CD4-positive, alpha-beta T cell (primary cell): ENCODE results near the gene ERFE. TPM values are rescaled to one million over a fixed set of nuclear protein-coding genes. Genes with fewer than 3 reads are reported as not detected.

Experiments
- ATAC-seq: fragments of 200-7000 bp; cut with Tn5 transposase; one replicate; pipeline ENCODE4 v1.10.0; 2022; ENCODE audit warnings: mild to moderate bottlenecking; ENCODE audit not compliant: poor library complexity
- CTCF ChIA-PET: fragments of 350-600 bp; sonication (Branson Sonifier 250); formaldehyde crosslinking; loops from one replicate; lab custom pipeline; 2021; ENCODE audit warnings: antibody characterized with exemption, inconsistent platforms; lab: Charles Lee
- POLR2A ChIA-PET: fragments of 350-600 bp; sonication (Branson Sonifier 250); formaldehyde crosslinking; loops from one replicate; lab custom pipeline; 2021; ENCODE audit warnings: antibody characterized with exemption, inconsistent platforms; lab: Charles Lee
- DNase-seq, 14 experiments: peaks; one replicate each; pipeline ENCODE4 v3.0.0-alpha.2; 2013 to 2020; ENCODE audit warnings: mixed read lengths in 2 of 14
- H3K27ac ChIP-seq, 2 donors: one replicate each; pipeline versions ENCODE4 v1.5.1 to v1.7.0; 2013; ENCODE audit warnings: low read length in 2 of 2, low read depth in 1 of 2, mild to moderate bottlenecking in 1 of 2
- H3K27me3 ChIP-seq, 2 experiments: 1 replicate in 1 of 2; 2 replicates in 1 of 2; pipeline versions ENCODE4 v1.6.1 to v1.7.0; 2013; ENCODE audit warnings: low read length in 2 of 2, control low read depth in 1 of 2, mild to moderate bottlenecking in 1 of 2, moderate library complexity in 1 of 2; ENCODE audit not compliant: insufficient read depth in 2 of 2, control insufficient read depth in 1 of 2
- H3K36me3 ChIP-seq: one replicate; pipeline ENCODE4 v1.6.1; 2013; ENCODE audit warnings: low read length, control low read depth; ENCODE audit not compliant: insufficient read depth
- H3K4me1 ChIP-seq: one replicate; pipeline ENCODE4 v1.6.1; 2013; ENCODE audit warnings: low read length, control low read depth; ENCODE audit not compliant: insufficient read depth
- H3K4me3 ChIP-seq: one replicate; pipeline ENCODE4 v1.5.1; 2013; ENCODE audit warnings: mild to moderate bottlenecking, low read length, moderate library complexity
- H3K9me3 ChIP-seq, 2 experiments: 1 replicate in 1 of 2; 2 replicates in 1 of 2; pipeline versions ENCODE4 v1.6.1 to v1.7.0; 2013; ENCODE audit warnings: low read length in 2 of 2, mild to moderate bottlenecking in 2 of 2, control low read depth in 1 of 2, moderate library complexity in 1 of 2; ENCODE audit not compliant: control insufficient read depth in 1 of 2, insufficient read depth in 1 of 2
- H3K27ac Mint-ChIP-seq: one replicate; pipeline ENCODE4 v1.8.0; 2020; ENCODE audit warnings: mixed read lengths
- H3K27me3 Mint-ChIP-seq: one replicate; pipeline ENCODE4 v1.8.0; 2021; ENCODE audit warnings: mixed read lengths
- H3K36me3 Mint-ChIP-seq: one replicate; pipeline ENCODE4 v1.8.0; 2021; ENCODE audit warnings: low read depth, mixed read lengths
- H3K4me1 Mint-ChIP-seq: one replicate; pipeline ENCODE4 v1.8.0; 2021; ENCODE audit warnings: low read depth, mixed read lengths
- H3K4me3 Mint-ChIP-seq: one replicate; pipeline ENCODE4 v1.8.0; 2020; ENCODE audit warnings: mild to moderate bottlenecking, mixed read lengths
- H3K9me3 Mint-ChIP-seq: one replicate; pipeline ENCODE4 v1.8.0; 2020; ENCODE audit warnings: mixed read lengths
- intact Hi-C, 2 experiments: fragments of 100-400 bp; cut with DNase I in 1 of 2; cut with micrococcal nuclease in 1 of 2; formaldehyde crosslinking; loops; one replicate each; pipeline versions ENCODE4 v1.15.1 to v1.9.0; 2023 to 2025; cut with DNase I, micrococcal nuclease
- total RNA-seq, 174 experiments: library from RNA in 2 of 174; stranded (reverse) in 2 of 174; gene quantifications; one replicate each; pipeline ENCODE4 v1.2.3 and lab custom pipeline; 2021 to 2026
- TF ChIP-seq, protein P1 (sequence below): fragments of 200-600 bp; IDR thresholded peaks from one replicate; pipeline ENCODE4 v1.8.0; 2022; ENCODE audit warnings: antibody characterized with exemption, mild to moderate bottlenecking

The ERFE gene
- total RNA-seq, 2 experiments from 2014 or later, result not detected

DNA sequence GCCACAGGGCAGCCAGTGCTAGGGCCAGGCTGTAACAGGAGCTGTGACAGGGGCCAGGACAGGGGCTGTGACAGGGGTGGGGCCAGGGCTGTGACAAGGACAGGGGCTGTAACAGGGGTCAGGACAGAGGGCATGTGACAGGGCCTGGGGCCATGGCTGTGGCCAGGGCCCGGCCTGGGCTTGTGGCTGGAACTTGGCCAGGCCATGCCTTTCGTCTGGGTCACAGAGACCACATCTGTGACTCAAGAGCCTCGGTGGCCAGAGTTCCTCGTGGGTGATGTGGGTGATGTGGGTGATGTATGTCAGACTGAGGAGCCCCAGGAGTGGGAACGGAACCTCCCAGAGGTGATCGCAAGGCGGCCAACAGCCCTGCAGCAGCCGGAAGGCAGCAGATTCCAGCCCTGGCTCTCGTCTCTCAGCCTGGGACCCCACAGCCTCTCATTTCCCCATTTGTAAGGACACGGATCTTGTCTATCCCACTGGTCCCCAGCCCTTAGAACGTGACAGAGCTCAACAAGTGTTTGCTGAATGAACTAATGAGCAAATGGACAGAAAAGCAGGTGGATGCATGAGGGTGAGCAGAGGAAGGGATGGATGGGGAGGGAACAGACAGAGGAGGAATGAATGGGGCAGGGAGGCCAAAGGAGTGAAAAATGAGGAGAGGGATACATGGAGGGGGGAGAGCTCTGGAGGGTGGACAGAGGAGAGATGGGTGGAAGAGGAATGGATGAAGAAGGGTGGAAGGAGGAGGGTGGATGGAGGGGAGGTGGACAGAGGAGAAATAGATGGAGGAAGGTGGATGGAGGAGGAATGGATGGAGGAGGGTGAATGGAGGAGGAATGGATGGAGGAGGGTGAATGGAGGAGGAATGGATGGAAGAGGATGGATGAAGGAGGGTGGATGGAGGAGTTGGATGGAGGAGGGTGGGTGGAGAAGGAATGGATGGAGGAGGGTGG lies 41.3 kb upstream of the ERFE start:
- Histone ChIP-seq H3K27me3 (peaks cover 3% of the 10 kb centered on the region in 2 experiments), H3K4me3 (no peak overlapping the region), H3K9me3 (peaks cover 5 to 33% of the 10 kb centered on the region in 2 experiments), H3K4me1 (no peaks in the 10 kb centered on the region), H3K27ac (no peak overlapping the region), H3K36me3 (no peaks in the 10 kb centered on the region)
- no peaks in the 10 kb centered on the region for H3K4me1 Mint-ChIP-seq
- ChIA-PET POLR2A (no interaction called here), CTCF (no interaction called here)
- H3K9me3 Mint-ChIP-seq, result no peaks in the 10 kb centered on the region
- intact Hi-C loops, result no loop called here
- TF ChIP-seq, protein P1, sequence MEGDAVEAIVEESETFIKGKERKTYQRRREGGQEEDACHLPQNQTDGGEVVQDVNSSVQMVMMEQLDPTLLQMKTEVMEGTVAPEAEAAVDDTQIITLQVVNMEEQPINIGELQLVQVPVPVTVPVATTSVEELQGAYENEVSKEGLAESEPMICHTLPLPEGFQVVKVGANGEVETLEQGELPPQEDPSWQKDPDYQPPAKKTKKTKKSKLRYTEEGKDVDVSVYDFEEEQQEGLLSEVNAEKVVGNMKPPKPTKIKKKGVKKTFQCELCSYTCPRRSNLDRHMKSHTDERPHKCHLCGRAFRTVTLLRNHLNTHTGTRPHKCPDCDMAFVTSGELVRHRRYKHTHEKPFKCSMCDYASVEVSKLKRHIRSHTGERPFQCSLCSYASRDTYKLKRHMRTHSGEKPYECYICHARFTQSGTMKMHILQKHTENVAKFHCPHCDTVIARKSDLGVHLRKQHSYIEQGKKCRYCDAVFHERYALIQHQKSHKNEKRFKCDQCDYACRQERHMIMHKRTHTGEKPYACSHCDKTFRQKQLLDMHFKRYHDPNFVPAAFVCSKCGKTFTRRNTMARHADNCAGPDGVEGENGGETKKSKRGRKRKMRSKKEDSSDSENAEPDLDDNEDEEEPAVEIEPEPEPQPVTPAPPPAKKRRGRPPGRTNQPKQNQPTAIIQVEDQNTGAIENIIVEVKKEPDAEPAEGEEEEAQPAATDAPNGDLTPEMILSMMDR, result no peak
- H3K36me3 Mint-ChIP-seq, result no peaks in the 10 kb centered on the region
- H3K27me3 Mint-ChIP-seq, result peaks cover 5% of the 10 kb centered on the region
- H3K27ac Mint-ChIP-seq, result no peak overlapping the region
- DNase-seq, result no peak
- no peak for ATAC-seq
- H3K4me3 Mint-ChIP-seq, result no peak overlapping the region

DNA sequence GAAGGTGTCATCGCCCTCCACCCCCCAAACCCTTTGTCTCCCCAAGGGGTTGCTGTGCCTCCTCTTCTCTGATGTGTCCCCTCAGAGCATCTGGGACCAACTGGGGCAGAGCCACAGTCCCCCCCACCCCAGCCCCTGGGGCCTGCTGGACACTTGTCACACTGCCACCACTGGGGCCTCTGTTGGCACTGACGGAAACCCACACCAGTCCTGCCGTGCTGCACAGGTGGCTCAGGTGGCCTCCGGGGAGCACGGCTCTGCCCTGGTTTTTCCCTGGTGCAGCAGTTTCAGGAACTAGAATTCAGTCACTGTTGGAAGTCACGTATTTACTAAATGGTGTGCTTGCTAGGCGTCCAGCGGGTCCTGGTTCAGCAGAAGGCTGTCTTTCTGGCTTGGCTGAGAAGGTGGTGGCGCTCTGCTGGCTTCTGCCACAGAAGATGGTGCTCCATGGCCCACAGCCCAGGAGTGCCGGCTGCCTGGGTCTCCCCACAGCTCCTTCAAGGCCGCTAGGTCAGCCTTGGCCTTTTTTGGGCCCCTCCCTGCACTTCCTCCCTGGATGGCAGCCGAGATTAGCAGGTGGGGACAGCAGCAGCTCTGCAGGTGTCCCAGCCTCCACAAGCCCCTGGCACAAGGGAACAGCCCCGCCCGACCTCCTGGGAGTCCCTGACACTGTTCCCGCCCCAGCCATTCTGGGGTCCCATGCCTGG lies 38.9 kb upstream of the ERFE start:
- Mint-ChIP-seq H3K9me3 (no peaks in the 10 kb centered on the region), H3K4me3 (no peak overlapping the region), H3K4me1 (no peaks in the 10 kb centered on the region), H3K27me3 (peaks cover 5% of the 10 kb centered on the region), H3K36me3 (no peaks in the 10 kb centered on the region), H3K27ac (no peak overlapping the region)
- POLR2A ChIA-PET, result no interaction called here
- H3K36me3 ChIP-seq, result no peaks in the 10 kb centered on the region
- CTCF ChIA-PET, result no interaction called here
- no peaks in the 10 kb centered on the region for H3K4me1 ChIP-seq
- peaks cover 0 to 17% of the 10 kb centered on the region in 2 experiments for H3K9me3 ChIP-seq
- TF ChIP-seq, protein P1, result no peak
- H3K4me3 ChIP-seq, result no peak overlapping the region
- H3K27ac ChIP-seq, result no peak overlapping the region
- ATAC-seq, result no peak
- intact Hi-C loops, result no loop called here
- peaks cover 3% of the 10 kb centered on the region in 2 experiments for H3K27me3 ChIP-seq
- no peak for DNase-seq

DNA sequence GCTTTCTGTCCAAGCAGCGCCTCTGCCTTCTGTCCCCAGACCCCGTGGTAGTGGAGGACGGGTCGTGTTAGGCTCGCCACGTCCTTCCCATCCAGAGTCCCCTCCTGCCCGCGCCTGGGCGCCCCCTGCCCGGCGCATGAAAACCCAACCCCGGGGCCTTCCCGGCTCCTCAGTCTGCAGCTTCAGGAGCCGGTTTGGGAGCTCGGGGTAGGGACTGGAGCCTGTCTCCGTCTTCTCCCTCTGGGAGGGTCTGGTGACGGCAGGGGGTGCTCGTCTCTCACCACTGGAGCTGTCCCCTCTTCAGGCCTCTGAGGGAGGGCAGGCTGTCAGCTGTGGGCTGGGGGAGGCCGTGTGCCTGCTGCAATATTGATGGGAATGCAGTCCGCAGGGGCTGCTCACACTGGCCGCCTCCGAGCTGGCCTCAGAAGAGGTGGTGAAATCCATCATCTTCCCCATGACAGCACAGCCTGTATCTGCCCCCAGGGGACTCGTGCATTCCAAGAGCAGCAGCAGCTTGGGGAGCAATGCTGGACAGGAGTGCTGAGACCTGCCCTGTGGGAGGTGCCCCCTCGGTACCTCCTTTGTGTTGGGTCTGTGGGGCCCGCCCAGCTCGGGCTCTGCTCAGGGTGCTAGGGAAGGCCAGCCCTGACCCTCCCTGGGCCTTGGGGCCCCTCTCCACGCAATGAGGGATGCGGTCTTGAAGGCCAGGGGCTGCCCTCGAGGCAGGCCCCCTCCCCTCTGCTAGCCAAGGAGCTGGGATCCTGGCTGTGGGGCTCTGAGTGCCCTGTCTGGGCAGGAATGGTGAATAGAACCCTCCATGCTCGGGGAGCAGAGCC lies 38.1 kb upstream of the ERFE start:
- no peaks in the 10 kb centered on the region for H3K36me3 ChIP-seq
- peaks cover 0 to 16% of the 10 kb centered on the region in 2 experiments for H3K9me3 ChIP-seq
- Mint-ChIP-seq H3K4me1 (no peaks in the 10 kb centered on the region), H3K4me3 (no peak overlapping the region), H3K27me3 (peaks cover 5% of the 10 kb centered on the region), H3K9me3 (no peaks in the 10 kb centered on the region), H3K27ac (no peak overlapping the region), H3K36me3 (no peaks in the 10 kb centered on the region)
- intact Hi-C loops, result no loop called here
- no peak for ATAC-seq
- TF ChIP-seq, protein P1, result no peak
- H3K27ac ChIP-seq, result no peak overlapping the region
- ChIA-PET POLR2A (no interaction called here), CTCF (no interaction called here)
- peaks cover 3% of the 10 kb centered on the region in 2 experiments for H3K27me3 ChIP-seq
- no peak for DNase-seq
- no peaks in the 10 kb centered on the region for H3K4me1 ChIP-seq
- no peak overlapping the region for H3K4me3 ChIP-seq
